HG02642 (cell line): ENCODE measurements around the gene LAMA1.

Experiments
- ATAC-seq: cut with Tn5 transposase; IDR thresholded peaks from one replicate; pipeline ENCODE4 v1.9.1; 2021; ENCODE audit warnings: mild to moderate bottlenecking; ENCODE audit not compliant: unreplicated experiment, poor library complexity

LAMA1 gene

DNA sequence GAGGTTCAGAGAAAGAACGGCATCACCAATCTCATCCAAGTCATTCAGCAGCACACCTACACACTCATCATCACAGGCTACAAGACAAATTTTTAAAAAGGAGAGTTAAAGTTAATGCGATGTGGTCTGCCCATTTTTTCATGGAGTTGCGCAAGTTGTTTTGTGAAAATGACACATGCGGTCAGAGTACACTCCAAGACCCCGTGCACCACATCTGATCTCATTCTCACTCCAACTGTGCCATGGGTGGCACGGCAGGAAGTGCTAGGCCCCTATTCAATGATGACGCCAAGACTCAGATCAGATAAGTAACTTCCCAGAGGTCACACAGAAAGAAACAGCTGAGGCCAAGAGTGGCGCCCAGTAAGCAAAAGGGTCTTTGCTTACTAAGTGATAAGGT, 119.8 kb downstream of the LAMA1 start:
- ATAC-seq: no peak

DNA sequence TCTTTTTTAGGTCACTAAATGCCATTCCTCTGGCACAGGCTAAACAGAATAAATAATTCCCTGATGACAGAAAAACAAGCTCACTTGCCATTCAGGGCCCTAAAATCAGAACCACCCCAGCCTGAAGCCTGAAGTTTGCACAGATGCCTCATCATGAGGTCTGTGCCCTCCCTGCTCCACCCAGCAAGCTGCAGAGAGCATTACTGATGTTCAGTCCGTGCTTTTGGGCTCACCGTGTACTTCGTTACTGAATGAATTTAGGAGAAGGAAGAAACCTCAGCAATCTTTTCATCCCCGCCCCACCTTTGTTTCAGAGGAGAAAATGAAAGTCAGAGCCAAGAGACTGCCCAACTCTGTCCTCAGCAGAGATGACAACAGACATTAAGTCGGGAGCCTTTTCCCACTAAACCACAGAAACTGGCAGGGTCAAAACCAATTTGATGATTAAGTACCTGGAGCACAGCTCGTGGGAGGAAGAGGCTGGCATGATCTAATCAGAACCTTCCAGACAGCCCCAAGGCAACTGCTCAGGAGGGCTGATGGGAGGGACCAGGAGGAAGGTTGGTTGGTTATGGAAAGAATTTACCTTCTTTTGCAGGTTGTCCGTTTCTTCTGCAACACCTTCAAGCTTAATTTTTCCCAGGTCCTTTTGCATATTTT, 122.7 kb downstream of the LAMA1 start:
- no peak for ATAC-seq

DNA sequence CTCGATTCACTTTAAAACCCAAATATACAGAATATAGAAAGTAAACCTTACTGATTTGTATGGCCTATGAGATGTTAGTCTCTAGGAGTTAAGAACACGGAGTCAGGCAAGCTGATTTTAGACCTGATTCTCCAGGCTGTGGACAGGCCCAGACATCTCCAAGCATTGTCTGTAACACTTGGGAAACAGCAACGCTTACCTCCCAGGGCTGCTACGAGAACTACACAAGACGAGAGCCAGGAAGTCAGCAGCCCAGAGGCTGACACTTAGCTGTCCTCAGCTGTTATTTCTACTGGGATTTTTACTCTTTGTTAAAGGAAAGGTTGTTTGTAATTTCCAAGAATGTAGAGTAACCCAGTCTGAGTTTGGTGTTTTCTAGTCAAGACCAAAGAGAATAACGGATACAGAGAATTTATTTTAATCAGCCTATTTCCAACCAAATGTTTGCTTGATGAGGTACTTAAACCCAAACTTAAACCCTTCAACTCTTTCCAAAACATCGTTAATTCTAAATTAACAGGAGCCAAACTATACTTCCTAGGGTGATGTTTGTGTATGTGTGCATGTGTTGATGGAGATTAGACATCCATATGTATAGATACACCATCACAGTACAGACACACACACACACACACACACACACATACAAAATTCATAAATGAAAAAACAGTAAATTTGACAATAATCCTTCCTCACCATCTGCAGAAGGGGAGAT, 123.4 kb downstream of the LAMA1 start:
- no peak for ATAC-seq

DNA sequence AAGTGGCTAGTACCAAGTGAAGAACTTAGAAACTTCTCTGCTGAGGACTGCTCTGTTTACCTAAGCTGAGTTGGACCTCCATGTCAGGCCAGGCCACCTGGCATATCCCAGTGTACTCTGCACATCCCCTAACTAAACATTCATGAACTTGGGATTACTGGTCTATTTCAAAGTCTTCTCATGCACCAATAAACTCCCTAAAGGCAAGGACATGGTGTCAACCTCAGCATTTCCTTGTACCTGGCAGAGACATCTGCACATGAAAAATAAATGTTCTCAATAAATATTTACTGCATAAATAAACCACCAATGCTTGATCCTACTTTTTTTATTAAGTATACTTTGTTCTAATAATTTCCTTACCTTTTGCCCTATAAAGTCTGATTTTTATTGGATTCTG, 124.8 kb downstream of the LAMA1 start:
- no peak for ATAC-seq

DNA sequence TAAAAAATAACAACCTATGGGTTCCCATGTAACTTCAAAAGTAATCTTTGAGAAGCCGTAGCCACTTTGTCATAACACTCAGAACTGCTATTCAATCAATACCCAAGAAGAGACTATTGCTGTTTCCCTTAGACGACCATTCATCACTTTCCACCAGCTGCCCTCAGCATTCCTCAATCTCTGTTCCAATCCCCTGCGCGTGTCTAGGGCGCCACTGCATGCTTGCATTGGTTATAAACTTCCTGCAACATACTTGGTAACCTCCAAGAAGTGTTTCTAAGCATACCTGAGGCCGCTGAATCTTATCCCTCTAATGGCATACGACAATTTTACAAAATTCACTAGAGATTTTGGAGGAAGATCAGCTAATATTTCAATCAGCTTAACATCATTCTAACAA, 134.2 kb downstream of the LAMA1 start:
- no peak for ATAC-seq

DNA sequence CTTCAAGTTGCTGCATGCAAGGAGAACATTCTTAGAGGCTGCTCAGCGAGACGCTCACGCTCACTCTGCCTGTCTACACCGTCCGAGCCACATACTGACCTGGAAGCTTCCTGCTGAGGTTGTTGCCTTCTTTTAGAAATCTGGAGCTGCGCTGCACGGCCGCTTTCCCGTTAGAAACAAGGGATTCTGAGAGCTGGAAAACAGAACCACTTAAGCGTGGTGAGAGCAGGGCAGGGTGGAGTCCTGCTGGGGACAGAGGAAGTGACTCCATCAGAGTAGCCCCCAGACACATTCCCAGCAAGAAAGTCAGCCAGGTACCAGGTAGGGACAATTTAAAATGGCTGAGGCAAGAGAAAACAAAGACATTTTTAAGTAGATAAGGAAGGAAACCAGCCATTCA, 135.2 kb downstream of the LAMA1 start:
- ATAC-seq: no peak

DNA sequence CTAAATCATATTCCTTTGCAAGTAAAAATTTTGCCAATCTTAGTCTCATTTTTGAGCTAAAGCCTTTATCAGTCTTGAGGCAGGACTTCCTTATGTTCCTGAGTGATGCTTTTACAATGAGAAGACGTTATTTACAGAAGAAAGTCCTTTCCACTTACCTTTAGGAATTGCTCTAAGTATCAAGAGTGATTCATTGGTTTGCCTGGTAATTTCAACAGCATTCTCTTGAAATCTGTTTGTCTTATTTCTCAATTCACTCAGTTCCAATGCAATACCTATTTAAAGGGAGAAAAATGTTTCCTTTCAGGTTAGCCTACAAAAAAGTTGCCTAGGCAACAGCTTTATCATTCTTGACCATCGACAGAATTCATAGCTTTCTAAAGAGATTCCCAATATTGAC, 137.2 kb downstream of the LAMA1 start:
- no peak for ATAC-seq

- ATAC-seq: no peak
These were observed 137.6 kb downstream of the LAMA1 start for GRCh38 chr18:6979954-6980353.

DNA sequence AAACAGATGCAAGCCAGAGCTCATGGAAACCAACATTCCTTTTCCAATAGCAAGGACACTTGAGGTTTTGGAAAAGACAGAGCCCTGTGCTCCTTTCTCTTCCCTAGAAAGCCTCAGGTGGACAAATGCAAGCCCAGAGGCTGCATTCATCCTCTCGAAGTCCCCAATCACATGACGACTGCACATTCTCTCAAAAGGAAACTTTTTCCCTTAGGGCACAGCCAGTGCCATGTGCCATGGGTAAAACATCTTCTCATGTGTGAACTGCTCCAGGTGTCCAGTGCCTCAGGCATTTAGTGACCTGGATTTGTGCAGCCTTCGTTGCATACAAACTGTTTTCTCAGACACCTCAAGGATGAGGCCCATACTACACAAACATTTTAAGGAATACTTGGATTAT, 140.7 kb downstream of the LAMA1 start:
- no peak for ATAC-seq

DNA sequence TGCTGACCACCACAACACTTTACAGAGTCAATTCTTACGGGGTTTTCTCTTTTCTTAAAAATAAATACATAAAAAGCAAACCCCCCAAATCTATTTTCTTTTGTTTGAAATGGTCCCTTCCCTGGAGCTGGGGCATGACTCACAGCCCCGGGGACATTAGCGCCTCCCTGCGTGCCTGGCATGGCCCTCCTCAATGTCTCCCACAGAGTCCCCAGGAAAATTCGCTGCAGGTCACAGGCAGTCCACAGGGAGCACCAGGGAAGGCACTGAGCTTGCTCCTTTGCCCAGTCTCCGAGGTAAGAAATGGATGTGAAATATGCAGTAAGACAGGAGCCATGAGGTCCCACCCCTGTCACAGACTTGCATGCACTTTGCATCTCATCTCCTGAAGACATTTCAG, 142.5 kb downstream of the LAMA1 start:
- no peak for ATAC-seq

DNA sequence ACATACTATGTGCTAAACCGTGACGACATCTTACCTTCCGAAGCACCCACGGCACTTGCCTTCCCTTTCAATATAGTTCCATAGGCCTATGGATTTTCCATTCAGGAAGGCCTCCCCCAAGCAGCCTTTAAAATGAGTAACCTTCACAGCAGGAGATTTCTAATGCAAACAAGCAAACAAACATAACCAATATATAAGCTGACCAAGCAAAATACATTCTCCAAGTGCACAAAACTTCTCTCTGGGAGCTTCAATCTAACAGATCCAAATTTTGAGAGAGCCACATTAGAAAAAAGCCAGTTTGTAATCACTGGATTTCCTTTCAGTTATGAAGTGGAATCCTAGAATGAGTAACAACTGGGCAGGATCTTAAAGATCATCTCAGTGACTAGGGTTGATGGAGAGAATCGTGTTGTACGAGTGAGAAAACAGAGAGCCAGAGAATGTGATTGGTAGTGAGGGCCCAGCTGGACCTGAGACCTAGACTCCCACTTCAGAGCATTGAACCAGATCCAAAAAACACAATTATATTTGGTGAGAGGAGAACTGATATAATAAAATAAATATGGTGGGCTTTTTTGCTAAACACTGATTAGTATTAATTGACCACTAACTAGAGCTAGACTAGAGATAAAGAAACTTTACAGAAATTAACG, 145.6 kb downstream of the LAMA1 start:
- ATAC-seq: no peak

GRCh38 chr18:6963452-6964097, 154.0 kb downstream of the LAMA1 start:
- no peak for ATAC-seq

- ATAC-seq: no peak
These were observed 154.8 kb downstream of the LAMA1 start for GRCh38 chr18:6962571-6963451.

- no peak for ATAC-seq
These were observed 156.3 kb downstream of the LAMA1 start for GRCh38 chr18:6961331-6961730.

DNA sequence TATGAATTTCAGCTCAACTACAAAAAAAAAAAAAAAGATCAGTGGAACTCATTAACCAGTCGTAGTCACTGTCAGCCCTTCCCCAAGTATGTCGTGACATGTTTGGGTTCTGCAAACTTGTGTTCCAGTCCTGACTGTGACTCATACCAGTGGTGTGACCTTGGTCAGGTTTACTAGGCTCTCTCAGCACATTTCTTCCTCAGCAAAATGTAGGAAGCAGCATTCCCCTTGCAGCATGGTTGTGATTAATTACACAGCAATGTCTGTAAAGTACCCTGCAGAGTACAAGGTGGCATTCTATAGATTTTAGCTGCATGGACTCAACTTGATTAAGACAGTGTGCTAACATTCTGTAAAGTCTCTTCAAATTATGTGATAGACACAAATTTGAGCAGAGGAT, 156.9 kb downstream of the LAMA1 start:
- ATAC-seq: no peak

DNA sequence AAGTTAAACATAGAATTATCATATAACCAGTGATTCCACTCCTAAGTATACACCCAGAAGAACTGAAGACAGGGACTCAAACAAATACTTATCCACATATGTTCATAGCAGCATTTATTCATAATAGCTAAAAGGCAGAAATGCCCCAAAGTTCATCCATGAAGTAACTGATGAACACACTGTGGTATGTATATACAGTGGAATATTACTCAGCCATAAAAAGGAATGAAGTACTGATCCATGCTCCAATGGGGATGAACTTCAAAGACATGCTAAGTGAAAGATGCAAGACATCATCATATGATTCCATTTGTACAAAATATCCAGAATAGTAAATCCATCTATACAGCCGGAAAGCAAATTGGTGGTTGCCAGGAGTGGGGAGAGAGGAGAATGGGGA, 157.5 kb downstream of the LAMA1 start:
- ATAC-seq: no peak

DNA sequence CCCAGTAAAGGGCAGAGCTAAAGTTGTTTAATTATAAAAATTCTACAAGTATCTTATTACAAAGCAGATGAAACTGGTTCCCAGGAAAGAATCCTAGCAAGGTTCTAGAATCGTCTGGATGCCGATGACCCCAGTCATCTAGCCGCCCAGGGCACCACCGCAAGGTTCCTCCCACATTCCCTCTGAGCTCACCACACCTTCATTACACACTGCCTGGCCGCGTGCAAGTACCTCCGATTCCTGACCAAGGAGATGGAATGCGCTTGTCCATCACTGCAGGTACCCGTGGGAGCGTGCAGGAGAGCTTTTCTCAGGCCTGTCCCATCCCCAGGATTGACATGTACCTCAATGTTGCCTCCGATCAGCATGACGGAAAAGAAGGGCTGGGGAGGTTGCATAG, 158.5 kb downstream of the LAMA1 start:
- ATAC-seq: no peak

GRCh38 chr18:6956999-6957398, 160.6 kb downstream of the LAMA1 start:
- ATAC-seq: no peak

- ATAC-seq: no peak
These were observed 161.1 kb downstream of the LAMA1 start for GRCh38 chr18:6956495-6956894.

DNA sequence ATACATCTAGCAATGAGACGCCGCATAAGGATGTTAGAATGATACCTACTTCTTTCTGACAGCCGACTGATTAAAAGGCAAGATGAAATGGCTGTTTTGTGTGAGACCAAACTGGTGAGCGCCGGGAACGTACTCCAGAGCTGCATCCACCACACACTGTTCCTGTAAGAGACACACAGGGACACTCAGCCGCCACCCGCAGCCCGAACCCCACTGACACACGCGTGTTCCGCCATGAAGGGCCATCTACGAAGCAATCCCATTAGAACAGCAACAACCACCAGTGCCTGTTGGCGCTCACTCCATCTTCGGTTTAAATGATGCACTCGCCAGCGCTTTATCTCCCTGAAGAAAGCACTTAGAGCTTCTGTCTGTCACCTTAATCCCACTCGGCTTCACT, 162.3 kb downstream of the LAMA1 start:
- no peak for ATAC-seq
